DMS114 treated with DMSO at 0.1 percent for 48 hours (cell line): ENCODE measurements around the gene DNAJA4.
"Not testable (repeated sequence)": the region's sequence is repeated elsewhere in the genome, so short reads cannot be mapped to it uniquely, and the experiment has no call there.

Source experiments
- DNase-seq: peaks from one replicate; lab custom pipeline; 2025; ENCODE audit not compliant: unreplicated experiment; lab: John Stamatoyannopoulos, UW

Gene DNAJA4

GRCh38 chr15:78243491-78243941, 20.8 kb upstream of the DNAJA4 start:
- DNase-seq: no peak

GRCh38 chr15:78244101-78244500, 20.3 kb upstream of the DNAJA4 start:
- no peak for DNase-seq

- DNase-seq: no peak
These were observed 19.5 kb upstream of the DNAJA4 start for GRCh38 chr15:78244893-78245292.

GRCh38 chr15:78245392-78245791, 19.0 kb upstream of the DNAJA4 start:
- not testable (repeated sequence) for DNase-seq

GRCh38 chr15:78245976-78246620, 18.3 kb upstream of the DNAJA4 start:
- DNase-seq: not testable (repeated sequence)

- no peak for DNase-seq
These were observed 16.5 kb upstream of the DNAJA4 start for GRCh38 chr15:78247911-78248310.

GRCh38 chr15:78249131-78249530, 15.2 kb upstream of the DNAJA4 start:
- no peak for DNase-seq

- DNase-seq: no peak
These were observed 13.2 kb upstream of the DNAJA4 start for GRCh38 chr15:78251136-78251535.

GRCh38 chr15:78255421-78256043, 8.8 kb upstream of the DNAJA4 start:
- DNase-seq: no peak

- no peak for DNase-seq
These were observed 8.3 kb upstream of the DNAJA4 start for GRCh38 chr15:78256044-78256437.

GRCh38 chr15:78257681-78258080, 6.7 kb upstream of the DNAJA4 start:
- DNase-seq: no peak

GRCh38 chr15:78259232-78259631, 5.1 kb upstream of the DNAJA4 start:
- DNase-seq: no peak

GRCh38 chr15:78260489-78260888, 3.9 kb upstream of the DNAJA4 start:
- no peak for DNase-seq

GRCh38 chr15:78261062-78261461, 3.3 kb upstream of the DNAJA4 start:
- no peak for DNase-seq

GRCh38 chr15:78263351-78263781, 996 bp upstream of the DNAJA4 start:
- DNase-seq: no peak

GRCh38 chr15:78263907-78264303, 457 bp upstream of the DNAJA4 start:
- DNase-seq: no peak

- no peak for DNase-seq
These were observed 737 bp downstream of the DNAJA4 start for GRCh38 chr15:78265137-78265460.

GRCh38 chr15:78265752-78266224, 1.4 kb downstream of the DNAJA4 start:
- DNase-seq: no peak

- DNase-seq: no peak
These were observed 1.9 kb downstream of the DNAJA4 start for GRCh38 chr15:78266229-78266628.

GRCh38 chr15:78266806-78267205, 2.4 kb downstream of the DNAJA4 start:
- no peak for DNase-seq

GRCh38 chr15:78272316-78272715, 8.0 kb downstream of the DNAJA4 start:
- no peak for DNase-seq

GRCh38 chr15:78272776-78273175, 8.4 kb downstream of the DNAJA4 start:
- DNase-seq: no peak

GRCh38 chr15:78274994-78275393, 10.6 kb downstream of the DNAJA4 start:
- no peak for DNase-seq
